CD4-positive, alpha-beta T cell treated with Interleukin-6 at 100 ng/mL for 8 hours (primary cell): Measurements from ENCODE around the gene TMC6.
"Not testable (repeated sequence)": the region's sequence is repeated elsewhere in the genome, so short reads cannot be mapped to it uniquely, and the experiment has no call there.

ENCODE experiments used
- DNase-seq: peaks from one replicate; pipeline ENCODE4 v3.0.0-alpha.2; 2020; ENCODE audit warnings: mixed read lengths, low spot score

Gene TMC6

DNA sequence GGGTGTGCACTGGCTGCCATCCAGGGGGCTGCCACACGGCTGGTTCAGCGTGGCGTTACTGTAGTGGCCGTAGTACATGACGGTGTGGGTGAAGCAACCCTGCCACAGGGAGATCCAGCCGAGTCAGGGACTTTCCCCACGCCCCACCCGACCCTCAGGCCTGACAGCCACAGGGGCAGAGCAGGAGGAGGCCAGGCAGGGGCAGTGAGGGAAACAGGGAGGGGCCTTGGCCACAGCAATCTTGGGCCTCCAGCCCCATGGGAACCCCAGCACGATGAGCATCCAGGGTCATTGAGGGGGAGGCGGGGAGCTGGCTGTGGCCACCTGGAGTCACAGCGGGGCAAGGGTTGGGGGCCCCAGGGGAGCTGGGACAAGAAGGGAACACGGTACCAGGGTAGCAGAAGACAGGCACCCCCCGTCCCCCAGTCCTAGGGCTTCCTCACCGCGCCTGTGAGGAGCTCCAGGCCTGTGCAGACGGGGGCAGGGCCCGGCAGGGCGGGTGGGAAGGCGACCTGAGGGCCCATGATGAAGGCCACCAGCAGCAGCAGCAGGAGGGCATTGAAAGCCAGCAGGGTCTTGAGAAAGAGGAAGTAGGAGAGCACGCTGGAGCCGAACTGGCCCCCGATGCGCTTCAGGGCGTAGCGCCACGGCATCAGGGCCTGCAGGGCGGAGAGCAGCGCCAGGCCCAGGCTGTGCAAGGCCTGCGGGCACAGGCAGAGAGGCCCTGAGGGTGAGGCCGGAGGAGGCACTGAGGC lies 4.3 kb downstream of the TMC6 start:
- DNase-seq, result no peak

DNA sequence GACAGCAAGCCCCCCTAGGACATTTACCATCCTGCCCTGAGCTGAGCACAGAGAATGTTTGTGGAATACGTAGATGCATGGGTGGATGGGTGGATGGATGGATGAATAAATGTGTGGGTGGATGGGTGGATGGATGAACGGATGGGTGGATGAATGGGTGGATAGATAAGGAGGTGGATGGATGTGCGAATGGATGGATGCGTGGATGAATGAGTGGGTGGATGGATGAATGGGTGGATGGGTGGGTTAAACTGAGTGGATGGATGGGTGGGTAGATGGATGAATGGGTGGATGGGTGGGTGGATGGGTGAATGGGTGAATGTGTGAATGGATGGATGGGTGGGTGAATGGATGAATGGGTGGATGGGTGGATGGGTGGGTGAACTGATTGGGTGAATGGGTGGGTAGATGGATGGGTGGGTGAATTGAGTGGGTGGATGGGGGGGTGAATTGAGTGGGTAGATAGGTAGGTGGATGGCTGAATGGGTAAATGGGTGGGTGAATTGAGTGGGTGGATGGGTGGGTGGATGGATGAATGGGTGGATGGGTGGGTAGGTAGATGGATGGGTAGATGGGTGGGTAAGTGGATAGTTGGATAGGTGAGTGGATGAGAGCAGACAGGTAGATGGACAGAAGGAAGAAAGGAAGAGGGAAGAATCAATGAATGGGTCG lies 5.2 kb downstream of the TMC6 start:
- DNase-seq, result no peak

DNA sequence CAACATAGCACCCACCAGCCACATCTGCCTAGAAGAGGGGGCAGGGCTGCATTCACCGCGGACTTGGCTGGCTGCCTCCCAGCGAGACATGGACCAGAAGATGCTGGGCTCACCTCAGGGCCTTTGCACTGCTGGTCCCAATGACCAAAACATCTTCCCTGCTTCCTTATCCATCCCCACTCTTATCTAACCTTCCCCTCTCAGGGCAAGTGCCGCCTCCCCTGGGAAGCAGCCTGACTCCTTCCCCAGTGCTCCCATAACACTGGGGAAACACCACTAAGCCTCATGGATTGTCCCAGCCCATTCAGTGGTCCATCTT lies 5.7 kb downstream of the TMC6 start:
- no peak for DNase-seq

DNA sequence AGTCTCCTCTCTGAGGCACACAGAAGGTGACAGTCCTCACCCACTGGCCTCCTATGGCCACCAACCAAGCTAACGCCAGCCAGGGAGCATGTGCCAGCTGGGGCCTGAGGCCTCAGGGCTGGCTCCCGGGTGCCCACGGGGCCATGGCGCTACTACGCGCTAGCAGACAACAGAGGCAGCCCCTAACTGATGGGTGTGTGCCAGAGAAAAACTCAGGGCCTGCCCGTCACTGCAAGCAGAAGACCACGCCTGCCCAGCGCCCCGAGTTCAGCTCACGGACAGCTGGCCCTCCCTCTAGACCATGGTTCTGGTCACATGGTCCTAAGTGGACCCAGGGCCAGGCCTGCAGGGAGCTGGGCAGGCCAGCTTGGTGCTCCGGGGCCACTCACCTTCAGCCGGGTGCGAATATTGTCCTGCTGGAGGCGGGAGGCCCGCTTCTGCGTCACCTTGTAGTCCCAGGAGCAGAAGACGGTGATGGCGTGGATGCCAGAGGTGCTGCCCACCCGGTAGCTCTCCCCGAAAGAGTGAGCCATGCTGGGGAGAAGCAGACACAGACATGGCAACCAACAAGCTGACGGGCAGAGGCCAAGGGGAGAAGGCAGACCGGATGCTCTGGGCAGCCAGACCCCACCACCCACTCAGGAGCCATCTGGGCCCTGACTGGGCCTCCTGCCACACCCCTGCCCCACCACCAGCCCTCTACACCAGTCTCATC lies 6.2 kb downstream of the TMC6 start:
- no peak for DNase-seq

DNA sequence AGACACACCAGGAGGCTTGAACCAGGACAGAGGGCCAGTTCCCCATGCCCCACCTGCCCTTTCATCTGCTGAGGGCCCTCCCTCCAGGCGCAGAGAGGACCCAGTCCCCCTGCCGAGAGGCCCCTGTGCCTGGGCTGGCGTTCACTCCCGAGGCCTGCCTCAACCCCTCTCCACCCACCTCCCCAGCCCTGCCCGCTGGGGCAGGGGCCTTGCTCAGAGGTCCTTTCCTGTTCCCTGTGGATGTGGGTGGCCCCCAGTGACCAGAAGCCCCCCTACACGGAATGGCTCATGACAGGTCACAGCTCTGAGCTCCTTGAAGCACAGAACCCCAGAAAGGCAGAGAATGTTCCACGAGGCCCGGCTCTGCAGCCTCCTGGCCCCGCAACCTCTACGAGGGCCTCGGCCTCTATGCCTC lies 6.7 kb downstream of the TMC6 start:
- no peak for DNase-seq

DNA sequence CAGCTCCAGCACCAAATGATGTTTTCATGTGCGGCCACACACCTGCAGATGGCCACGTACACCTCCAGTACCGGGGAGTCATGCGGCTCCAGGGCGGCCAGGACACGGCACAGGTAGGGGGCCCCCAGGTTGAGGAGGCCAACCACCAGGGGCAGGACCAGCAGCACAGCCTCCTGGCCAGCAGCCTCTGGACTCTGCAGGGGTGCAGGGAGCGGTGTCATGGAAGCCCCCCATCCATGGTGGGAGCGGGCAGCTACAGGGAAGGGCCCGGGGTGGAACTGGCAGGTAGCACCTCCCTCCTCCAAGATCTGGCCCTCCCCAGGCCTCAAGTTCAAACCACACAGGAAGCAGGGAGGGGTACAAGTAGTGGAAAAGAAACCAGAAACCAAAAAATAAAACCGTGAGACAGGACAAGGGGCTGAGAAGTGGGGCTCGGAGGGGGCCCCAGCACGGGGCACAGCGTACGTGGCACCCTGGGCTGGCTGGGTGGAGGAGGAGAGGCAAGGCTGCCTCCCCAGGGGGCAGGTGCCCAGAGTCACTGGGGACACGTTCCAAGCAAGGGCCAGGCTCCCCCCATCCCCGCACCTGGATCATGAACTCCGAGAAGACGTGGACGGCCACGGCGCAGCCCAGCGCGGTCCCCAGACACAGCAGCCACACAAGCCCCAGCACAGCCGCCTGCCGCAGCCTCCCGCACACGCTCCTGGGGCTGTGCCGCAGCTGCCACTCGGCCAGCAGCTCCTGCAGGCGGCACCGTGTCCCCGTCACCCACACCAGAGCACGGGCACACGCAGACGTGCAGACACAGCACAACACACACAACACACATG lies 7.4 kb downstream of the TMC6 start:
- peak; percentile 74 for DNase-seq

DNA sequence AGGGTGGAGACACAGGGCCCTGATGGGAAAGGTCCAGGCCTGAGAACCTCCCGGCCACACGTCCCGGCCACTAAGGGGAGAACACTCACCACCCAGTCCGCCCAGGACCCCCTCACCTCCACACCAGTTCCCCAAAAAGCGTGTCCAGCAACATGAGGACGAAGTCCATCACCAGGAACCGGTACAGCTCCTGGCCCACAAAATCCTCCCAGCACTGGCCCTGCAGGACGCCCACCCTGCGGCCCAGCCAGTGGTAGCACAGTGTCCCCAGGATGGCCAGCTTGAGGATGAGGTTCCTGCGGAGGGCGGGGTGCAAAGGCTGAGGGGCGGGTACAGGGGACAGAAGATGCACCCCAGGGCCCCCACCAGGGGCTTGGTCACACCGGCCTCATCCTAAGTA lies 8.0 kb downstream of the TMC6 start:
- no peak for DNase-seq

DNA sequence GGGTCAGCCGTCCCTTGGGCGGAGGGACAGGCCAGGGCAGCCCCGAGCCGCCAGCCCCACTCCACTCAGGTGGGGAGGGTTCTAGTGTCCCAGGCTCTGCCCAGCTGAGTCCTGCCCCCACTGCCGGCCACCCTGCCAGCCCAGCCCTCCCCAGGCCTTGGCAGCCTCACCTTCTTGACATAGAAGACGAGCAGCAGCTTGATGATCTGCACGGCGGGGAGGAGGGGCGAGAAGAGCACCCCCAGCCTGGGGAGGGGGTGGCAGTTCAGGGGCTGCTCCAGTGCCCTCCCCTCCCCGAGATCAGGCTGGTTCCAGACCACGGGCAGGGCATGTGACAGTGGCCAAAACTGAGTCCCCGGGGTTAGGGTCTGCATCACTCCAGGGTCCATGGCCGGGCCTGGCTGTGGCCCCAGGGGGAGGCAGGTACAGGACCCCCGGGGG lies 9.7 kb downstream of the TMC6 start:
- no peak for DNase-seq

DNA sequence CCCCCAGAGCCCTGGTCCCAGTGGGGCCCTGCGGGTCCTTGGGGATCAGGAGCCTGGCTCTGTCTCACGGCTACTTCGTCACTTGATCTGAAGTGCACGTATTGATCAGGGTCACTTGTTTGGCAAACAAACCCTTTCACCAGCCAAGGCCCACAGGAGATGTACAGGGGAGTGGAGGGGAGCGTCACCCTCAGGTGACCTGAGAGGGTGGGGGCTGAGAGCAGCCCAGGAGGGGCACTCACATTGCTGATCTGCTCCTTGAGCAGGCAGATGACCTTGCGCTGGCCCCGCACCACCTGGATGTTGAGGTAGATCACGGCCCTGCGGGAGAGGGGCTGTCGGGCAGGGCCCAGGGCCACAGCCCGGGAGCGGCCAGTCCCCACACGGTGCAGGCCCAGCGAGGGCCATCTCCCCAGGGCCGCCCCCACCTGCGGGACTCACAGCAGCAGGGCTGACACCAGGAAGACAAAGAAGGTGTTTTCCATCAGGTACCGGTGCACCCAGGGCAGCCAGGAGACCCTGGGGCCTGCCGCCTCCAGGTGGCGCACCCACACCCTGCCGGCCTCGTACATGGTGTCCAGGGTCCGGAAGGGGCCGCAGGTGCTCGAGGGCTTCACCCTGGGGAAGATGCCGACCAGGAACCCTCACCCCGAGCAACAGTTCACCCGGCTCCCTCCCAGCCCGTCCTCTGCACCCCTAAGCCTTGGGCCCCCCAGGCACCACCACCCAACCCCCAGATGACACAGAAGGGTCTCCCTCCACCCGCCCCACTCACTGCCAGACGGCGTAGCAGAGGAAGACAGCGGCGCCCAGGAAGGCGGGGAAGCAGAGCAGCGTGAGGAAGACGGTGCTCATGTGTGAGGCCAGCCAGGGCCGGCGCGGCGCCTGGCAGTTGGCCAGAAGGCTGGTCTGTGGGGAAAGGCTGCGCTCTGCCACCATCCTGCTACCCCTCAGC lies 11.3 kb downstream of the TMC6 start:
- no peak for DNase-seq

DNA sequence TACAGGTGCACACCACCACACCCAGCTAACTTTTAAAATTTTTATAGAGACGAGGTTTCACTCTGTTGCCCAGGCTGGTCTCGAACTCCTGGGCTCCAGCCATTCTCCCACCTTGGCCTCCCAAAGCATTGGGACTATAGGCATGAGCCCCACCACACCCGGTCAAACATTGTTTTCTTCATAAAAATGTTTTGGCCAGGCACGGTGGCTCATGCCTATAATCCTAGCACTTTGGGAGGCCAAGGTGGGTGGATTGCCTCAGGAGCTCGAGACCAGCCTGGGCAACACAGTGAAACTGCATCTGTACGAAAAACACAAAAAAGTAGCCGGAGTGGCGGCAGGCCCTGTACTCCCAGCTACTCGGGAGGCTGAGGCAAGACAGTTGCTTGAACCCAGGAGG lies 12.1 kb downstream of the TMC6 start:
- DNase-seq, result no peak

DNA sequence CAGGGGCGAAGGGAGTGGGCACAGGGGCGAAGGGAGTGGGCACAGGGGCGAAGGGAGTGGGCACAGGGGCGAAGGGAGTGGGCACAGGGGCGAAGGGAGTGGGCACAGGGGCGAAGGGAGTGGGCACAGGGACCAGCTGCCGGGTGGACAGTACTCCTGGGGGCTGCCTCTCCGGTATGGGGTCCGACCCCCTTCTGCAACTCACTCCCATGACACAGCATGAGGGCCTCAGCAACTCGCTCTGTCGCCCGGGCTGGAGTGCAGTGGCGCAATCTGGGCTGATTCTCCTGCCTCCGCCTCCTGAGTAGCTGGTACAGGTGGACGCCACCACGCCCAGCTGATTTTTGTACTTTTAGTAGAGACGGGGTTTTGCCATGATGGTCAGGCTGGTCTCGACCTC lies 12.8 kb downstream of the TMC6 start:
- DNase-seq, result not testable (repeated sequence)

DNA sequence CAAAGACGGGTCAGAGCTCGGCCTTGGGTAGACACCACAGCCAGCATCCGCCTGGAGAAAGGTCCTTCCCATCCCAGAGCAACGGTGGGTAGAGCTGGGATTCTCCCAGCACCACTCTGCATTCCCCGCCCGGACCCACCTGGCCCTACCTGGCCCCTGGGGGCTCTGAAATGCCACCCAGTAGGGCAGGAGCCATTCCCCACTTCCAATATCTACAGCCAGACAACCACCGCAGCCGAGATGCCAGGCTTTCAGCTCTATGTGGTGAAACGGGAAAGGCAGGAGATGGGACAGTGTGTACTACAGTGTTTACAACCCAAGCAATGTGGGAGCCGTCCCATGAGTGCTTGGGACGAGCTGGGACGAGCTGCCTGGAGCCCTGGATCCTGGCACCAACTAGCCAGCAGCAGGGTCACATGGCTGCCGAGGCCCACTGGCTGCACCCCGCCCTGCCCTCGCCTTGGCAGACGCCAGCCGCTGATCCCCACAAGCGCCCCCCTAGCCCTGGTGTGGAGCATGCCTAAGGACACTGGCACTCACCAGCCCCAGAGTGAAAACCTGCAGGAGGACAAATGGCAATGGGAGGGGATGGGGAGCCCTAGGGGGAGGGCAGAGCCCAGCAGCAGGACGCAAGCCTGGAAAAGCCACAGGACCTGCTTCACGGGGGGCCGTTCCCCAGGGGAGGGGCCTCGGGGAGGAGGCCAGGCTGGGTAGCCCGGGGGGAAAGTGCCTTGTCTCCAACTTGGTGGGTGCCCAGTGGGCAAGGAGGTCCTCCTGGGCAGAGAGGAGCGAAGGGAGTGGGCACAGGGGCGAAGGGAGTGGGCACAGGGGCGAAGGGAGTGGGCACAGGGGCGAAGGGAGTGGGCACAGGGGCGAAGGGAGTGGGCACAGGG lies 13.5 kb downstream of the TMC6 start:
- DNase-seq, result no peak

DNA sequence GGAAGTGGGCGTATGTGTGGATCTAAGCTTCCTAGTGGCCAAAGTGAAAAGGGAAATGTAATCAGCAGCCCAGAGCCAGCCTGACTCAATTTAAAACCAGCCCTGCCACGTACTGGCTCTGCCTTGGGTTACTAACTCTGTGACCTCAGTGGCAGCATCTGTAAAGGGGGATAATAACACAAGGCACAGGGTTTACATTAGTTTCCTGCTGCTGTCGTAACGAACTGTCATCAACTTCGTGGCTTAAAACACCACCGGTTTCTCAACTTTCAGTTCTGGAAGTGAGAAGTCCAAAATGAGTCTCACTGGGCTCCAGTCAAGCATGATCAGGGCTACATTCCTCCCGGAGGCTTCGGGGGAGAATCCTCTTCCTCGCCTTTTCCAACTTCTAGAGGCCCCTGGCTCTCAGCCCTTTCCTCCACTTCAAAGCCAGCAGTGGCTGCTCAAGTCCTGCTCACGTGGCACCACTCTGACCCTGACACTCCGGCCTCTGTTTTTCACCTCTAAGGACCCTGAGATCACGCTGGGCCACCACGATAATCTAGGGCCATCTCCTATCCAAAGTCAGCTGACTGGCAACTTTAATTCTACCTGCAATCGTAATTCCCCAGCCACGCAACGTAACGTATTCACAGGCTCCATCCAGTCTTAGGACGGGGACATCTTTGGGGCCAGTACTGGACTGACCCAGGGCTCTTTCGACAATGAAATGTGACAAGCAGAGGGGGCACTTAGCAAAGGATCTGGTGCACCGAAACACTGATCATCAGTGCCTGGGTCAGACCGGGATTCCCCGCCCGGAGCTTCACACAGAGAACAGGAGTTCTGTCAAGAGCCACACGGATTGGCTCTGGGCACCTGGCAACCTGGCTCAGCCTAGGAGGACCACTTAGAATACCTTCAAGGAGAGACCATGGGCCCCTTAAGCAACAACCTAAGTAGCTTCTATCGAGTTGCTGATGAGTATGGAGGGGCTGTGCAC lies 14.5 kb downstream of the TMC6 start:
- DNase-seq, result no peak

DNA sequence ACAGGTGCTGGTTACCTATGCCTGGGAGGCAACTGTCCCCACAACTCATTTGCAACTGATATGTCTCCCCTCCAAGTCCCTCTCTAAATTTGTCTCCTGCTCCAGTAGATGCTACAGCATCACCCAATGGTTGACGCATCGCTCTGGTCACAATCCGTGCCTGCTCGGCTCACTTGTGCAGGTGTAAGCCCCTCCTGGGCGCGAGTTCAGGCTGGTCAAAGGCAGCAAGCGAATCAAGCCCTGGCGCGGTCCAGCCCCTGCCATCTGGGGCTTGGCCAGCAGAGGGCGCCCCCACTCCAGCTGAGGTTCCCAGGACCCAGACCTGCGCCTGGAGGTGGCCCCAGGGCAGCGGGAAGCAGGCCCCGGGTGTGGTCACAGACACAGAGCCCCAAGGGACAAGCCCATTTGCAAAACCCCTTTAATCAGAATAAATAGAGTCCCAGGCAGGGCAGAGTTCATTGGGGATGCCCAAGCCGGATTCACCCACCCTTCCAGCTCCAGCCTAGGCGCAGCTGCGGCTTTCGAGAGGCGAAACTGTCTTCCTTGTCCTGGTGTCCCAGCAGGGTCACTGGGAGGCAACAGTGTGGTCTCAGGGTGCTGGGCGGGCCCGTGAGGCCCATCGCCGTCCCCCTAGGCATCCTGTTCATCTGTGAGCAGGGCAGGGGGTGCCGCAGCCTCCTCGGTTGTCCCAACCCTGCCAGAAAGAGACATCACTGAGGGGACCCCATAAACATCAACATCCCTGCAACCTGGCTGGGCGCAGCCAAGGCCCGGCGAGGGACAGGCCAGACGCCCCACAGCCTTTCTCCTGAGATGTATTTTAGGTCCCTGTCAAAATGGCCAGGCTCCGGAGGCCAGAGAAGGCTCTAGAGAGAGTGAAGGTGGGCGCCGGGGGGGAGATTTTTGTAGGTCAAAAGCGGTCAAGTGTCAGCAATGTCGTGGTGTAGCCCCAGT lies 15.8 kb downstream of the TMC6 start:
- peak; percentile 70 for DNase-seq

DNA sequence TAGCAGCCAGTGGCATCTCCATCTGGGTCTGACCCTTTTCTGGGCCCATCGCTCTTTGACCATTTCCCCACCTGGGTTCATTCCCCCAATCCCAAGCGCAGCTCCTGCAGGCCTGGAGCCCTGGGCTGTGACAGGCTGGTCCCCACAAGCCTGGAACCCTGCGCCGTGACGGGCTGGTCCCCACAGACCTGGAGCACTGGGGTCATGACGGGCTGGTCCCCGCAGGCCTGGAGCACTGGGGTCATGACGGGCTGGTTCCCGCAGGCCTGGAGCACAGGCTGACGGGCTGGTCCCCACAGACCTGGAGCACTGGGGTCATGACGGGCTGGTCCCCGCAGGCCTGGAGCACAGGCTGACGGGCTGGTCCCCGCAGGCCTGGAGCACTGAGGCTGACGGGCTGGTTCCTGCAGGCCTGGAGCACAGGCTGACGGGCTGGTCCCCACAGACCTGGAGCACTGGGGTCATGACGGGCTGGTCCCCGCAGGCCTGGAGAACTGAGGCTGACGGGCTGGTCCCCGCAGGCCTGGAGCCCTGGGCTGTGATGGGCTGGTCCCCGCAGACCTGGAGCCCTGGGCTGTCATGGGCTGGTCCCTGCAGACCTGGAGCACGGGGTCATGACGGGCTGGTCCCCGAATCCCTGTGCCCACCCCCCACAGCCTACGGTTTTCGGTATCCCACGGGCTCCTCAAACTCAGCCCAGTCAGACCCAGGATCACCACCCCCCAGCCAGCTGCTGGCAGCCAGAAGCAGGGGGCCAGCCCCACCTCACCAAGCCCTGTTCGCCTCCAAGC lies 16.6 kb downstream of the TMC6 start:
- no peak for DNase-seq

DNA sequence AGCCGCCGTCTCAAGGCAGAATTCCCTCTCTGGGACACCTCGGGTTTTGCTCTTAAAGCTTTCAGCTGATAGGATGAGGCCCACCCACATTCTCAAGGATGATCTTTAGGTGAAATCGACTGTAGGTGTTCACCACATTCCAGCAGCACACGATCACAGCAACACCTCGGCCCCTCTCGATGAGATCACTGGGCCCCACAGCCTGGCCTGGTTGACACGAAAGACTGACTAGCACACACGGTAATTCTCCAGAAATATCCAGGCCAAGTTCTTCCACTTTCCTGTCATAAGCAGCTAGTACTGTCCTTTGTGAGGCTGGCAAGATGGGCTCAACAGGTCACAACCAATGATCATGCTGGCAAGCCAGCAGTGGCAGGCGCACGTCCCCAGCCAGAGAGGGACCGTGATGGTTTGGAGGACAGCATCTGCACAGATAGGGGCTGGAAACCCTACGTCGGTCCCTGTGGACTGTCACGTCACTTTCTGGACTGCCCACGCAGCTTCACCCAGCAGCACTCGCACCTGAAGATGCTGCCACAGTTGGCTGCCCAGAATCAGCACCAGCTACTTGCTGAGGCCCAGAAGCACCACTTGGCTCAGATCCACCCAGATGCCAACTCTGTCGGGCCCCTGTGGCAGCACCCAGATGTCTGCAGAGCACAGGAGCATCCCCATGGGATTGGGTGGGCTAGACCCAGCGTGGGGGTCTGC lies 17.4 kb downstream of the TMC6 start:
- DNase-seq, result no peak
